AG04449 (cell line): ENCODE data around the gene TFDP1.

Experiments used
- CTCF ChIA-PET: fragments of 350-600 bp; formaldehyde crosslinking; extraction: SDS; loops from one replicate; lab custom pipeline; 2021; ENCODE audit warnings: antibody characterized with exemption; lab: Yijun Ruan, JAX
- POLR2A ChIA-PET: fragments of 400-600, 350-600 bp; formaldehyde crosslinking; extraction: SDS; loops from one replicate; lab custom pipeline; 2020; ENCODE audit warnings: antibody characterized with exemption, inconsistent platforms; lab: Yijun Ruan, JAX
- DNase-seq: peaks from one replicate; pipeline ENCODE4 v3.0.0-alpha.2; 2010; ENCODE audit warnings: low read depth, low spot score
- H3K4me3 ChIP-seq: 2 replicates; pipeline ENCODE4 v1.5.1; 2011; ENCODE audit warnings: low read depth, mild to moderate bottlenecking, control low read depth, low read length
- TF ChIP-seq, protein P1 (sequence below): IDR thresholded peaks from one replicate; pipeline ENCODE4 v1.5.1; 2011; ENCODE audit warnings: mild to moderate bottlenecking, moderate library complexity, low read length, control low read depth, inconsistent platforms; ENCODE audit not compliant: insufficient read depth; ENCODE audit errors: missing control alignments

The TFDP1 gene

DNA sequence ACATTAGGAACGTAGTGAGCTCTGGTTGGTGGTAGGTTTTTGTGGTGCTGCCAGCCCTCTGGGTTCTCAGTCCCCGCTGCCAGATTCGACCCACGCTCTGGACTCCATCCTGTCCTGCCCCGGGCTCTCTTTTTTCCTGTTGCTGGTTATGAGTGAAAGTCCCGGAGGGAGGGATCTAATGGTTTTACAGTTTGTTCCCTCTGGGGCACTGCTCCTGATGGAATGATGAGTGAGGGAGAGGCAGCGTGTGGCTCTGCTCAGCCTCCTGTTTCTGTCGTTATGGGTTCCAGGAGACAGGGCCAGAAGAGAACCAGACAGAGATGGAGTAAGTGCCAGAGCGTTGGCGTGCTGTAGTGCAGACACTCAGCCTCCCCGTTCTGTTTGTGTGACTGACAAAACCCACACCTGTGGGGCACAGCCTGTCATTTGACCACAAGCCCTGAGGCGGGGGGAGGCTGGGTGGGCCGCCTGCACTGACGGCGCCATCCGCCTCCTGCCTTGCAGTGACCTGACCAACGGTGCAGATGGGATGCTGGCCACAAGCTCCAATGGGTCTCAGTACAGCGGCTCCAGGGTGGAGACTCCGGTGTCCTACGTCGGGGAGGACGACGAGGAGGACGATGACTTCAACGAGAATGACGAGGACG lies 55.2 kb downstream of the TFDP1 start:
- CTCF ChIA-PET: no interaction called here
- no peak overlapping the region for H3K4me3 ChIP-seq
- no peak for DNase-seq
- POLR2A ChIA-PET: no interaction called here
- TF ChIP-seq, protein P1, sequence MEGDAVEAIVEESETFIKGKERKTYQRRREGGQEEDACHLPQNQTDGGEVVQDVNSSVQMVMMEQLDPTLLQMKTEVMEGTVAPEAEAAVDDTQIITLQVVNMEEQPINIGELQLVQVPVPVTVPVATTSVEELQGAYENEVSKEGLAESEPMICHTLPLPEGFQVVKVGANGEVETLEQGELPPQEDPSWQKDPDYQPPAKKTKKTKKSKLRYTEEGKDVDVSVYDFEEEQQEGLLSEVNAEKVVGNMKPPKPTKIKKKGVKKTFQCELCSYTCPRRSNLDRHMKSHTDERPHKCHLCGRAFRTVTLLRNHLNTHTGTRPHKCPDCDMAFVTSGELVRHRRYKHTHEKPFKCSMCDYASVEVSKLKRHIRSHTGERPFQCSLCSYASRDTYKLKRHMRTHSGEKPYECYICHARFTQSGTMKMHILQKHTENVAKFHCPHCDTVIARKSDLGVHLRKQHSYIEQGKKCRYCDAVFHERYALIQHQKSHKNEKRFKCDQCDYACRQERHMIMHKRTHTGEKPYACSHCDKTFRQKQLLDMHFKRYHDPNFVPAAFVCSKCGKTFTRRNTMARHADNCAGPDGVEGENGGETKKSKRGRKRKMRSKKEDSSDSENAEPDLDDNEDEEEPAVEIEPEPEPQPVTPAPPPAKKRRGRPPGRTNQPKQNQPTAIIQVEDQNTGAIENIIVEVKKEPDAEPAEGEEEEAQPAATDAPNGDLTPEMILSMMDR: no peak

DNA sequence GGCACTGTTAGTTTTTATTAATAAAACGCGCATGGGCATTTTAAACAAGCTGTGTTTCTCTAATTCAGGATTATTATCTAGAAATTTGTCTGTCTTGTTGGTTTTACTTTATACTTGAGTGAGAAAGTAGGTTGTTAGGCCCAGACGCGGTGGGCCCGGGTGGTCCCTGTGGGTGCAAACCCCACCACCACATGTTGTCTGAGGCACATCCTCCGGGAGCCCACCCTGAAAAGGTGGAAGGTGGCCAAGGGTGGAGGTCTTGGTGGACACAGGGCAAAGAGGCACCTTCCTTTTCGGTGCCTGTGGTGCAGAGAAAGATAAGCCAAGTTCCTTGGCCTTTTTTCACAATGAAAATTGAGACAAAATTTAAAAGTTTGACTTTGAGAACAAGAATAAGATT lies 56.9 kb downstream of the TFDP1 start:
- ChIA-PET POLR2A (no interaction called here), CTCF (interaction anchor here (0.7 kb wide), 1 partner anchor 83 kb away, joined by 3 read pairs; no protein-coding TSS in a partner anchor)
- no peak overlapping the region for H3K4me3 ChIP-seq
- no peak for DNase-seq
- TF ChIP-seq, protein P1: no peak

DNA sequence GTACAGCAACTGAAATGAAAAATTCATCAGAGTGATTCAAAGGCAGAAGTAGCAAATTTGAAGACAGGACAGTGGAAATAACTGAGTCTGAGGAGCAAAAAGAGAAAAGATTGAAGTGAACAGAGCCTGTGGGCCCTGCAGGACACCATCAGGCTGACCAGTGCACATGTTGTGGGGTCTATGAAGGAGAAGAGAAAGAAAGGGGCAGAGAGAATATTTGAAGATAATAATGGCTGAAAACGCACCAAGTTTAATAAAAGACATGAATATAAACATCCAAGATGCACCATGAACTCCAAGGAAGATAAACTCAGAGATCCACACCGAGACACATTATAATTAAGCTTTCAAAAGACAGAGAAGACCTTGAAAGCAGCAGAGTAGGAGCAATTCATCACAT lies 58.0 kb downstream of the TFDP1 start:
- TF ChIP-seq, protein P1: no peak
- ChIA-PET POLR2A (no interaction called here), CTCF (interaction anchor here (1.6 kb wide), 1 partner anchor 9 kb away, joined by 3 read pairs; no protein-coding TSS in a partner anchor)
- DNase-seq: no peak
- no peak overlapping the region for H3K4me3 ChIP-seq

GRCh38 chr13:113643593-113643992 lies 59.0 kb downstream of the TFDP1 start:
- TF ChIP-seq, protein P1: no peak
- ChIA-PET CTCF (interaction anchor here (1.6 kb wide), 1 partner anchor 8 kb away, joined by 3 read pairs; no protein-coding TSS in a partner anchor), POLR2A (no interaction called here)
- no peak overlapping the region for H3K4me3 ChIP-seq
- no peak for DNase-seq

DNA sequence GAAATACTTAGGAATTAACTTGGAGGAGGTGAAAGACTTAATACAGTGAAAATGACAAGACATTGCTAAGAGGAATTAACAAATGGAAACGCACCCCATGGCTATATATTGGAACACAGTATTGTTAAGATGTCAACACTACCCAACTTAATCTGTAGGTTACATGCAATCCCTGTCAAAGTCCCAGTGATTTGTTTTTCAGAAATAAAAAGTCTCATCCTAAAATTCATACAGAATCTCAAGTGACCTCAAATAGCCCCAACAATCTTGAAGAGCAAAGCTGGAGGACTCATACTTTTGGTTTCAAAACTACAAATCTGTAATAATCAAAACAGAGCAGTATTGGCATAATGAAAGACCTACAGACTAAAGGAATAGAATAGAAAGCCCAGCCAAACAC lies 60.2 kb downstream of the TFDP1 start:
- H3K4me3 ChIP-seq: no peak overlapping the region
- ChIA-PET POLR2A (no interaction called here), CTCF (no interaction called here)
- DNase-seq: no peak
- TF ChIP-seq, protein P1: no peak

GRCh38 chr13:113645329-113645728 lies 60.8 kb downstream of the TFDP1 start:
- no peak for DNase-seq
- TF ChIP-seq, protein P1: no peak
- CTCF ChIA-PET: no interaction called here
- POLR2A ChIA-PET: no interaction called here
- no peak overlapping the region for H3K4me3 ChIP-seq
